Renal pelvis (tissue), 12 donors: ENCODE measurements around the gene CA11. TPM values are rescaled to one million over a fixed set of nuclear protein-coding genes. Genes with fewer than 3 reads are reported as not detected.
A peak's percentile ranks its signal among the peaks of the same experiment; 100 is the strongest.
"Not testable (repeated sequence)": the region's sequence is repeated elsewhere in the genome, so short reads cannot be mapped to it uniquely, and the experiment has no call there.

ENCODE experiments used
- DNase-seq: peaks from one replicate; pipeline ENCODE4 v3.0.0-alpha.2; 2013
- long read RNA-seq, 16 experiments: transcript quantifications; one replicate each; lab custom pipeline, GENCODE V29; 2026
- polyA plus RNA-seq, 3 donors: library from polyadenylated mRNA; unstranded; fragments of 120-200 nt; gene quantifications; one replicate each; pipeline ENCODE4 v1.2.1, GENCODE V29; 2013; ENCODE audit not compliant: insufficient read length in 3 of 3

The CA11 gene
- 10 to 100 TPM; 23.2 to 29.6 (median 29.0) TPM for polyA plus RNA-seq
- long read RNA-seq, donor 1, transcript CA11-201 (9 exons, 1,844 nt): major isoform, 5 of 8 reads
- long read RNA-seq, donor 1, partial matches to known transcripts: 0 of 8 reads
- long read RNA-seq, donor 1, other reads (novel, unspliced or antisense): 0 of 8 reads
- long read RNA-seq, donor 2, transcript CA11-201 (9 exons, 1,844 nt): major isoform, 10 of 11 reads
- long read RNA-seq, donor 2, partial matches to known transcripts: 0 of 11 reads
- long read RNA-seq, donor 2, other reads (novel, unspliced or antisense): 0 of 11 reads
- long read RNA-seq, donor 3, transcript CA11-201 (9 exons, 1,844 nt): major isoform, 5 of 9 reads
- long read RNA-seq, donor 3, partial matches to known transcripts: 0 of 9 reads
- long read RNA-seq, donor 3, other reads (novel, unspliced or antisense): 0 of 9 reads
- long read RNA-seq, donor 4, transcript CA11-201 (9 exons, 1,844 nt): major isoform, 8 of 14 reads
- long read RNA-seq, donor 4, partial matches to known transcripts: 0 of 14 reads
- long read RNA-seq, donor 4, other reads (novel, unspliced or antisense): 0 of 14 reads
- long read RNA-seq, donor 5, partial matches to known transcripts: 0 of 6 reads
- long read RNA-seq, donor 5, other reads (novel, unspliced or antisense): 0 of 6 reads
- long read RNA-seq, donor 6, transcript CA11-201 (9 exons, 1,844 nt): major isoform, 8 of 11 reads
- long read RNA-seq, donor 6, partial matches to known transcripts: 0 of 11 reads
- long read RNA-seq, donor 6, other reads (novel, unspliced or antisense): 0 of 11 reads
- long read RNA-seq, donor 7, transcript CA11-201 (9 exons, 1,844 nt): major isoform, 5 of 7 reads
- long read RNA-seq, donor 7, partial matches to known transcripts: 0 of 7 reads
- long read RNA-seq, donor 7, other reads (novel, unspliced or antisense): 0 of 7 reads
- long read RNA-seq, donor 8, transcript CA11-201 (9 exons, 1,844 nt): major isoform, 9 of 11 reads
- long read RNA-seq, donor 8, partial matches to known transcripts: 0 of 11 reads
- long read RNA-seq, donor 8, other reads (novel, unspliced or antisense): 0 of 11 reads
- long read RNA-seq, donor 9, partial matches to known transcripts: 0 of 7 reads
- long read RNA-seq, donor 9, other reads (novel, unspliced or antisense): 0 of 7 reads
- long read RNA-seq, donor 10, transcript CA11-201 (9 exons, 1,844 nt): major isoform, 5 of 5 reads
- long read RNA-seq, donor 10, partial matches to known transcripts: 0 of 5 reads
- long read RNA-seq, donor 10, other reads (novel, unspliced or antisense): 0 of 5 reads
- long read RNA-seq, donor 11, transcript CA11-202 (2 exons, 275 nt): major isoform, 5 of 7 reads
- long read RNA-seq, donor 11, partial matches to known transcripts: 0 of 7 reads
- long read RNA-seq, donor 11, other reads (novel, unspliced or antisense): 0 of 7 reads
- long read RNA-seq, donor 12, transcript CA11-201 (9 exons, 1,844 nt): major isoform, 7 of 11 reads
- long read RNA-seq, donor 12, partial matches to known transcripts: 0 of 11 reads
- long read RNA-seq, donor 12, other reads (novel, unspliced or antisense): 0 of 11 reads
- long read RNA-seq, donor 13, partial matches to known transcripts: 0 of 6 reads
- long read RNA-seq, donor 13, other reads (novel, unspliced or antisense): 0 of 6 reads
- long read RNA-seq, donor 14: 0 reads
- long read RNA-seq, donor 15, transcript CA11-201 (9 exons, 1,844 nt): major isoform, 7 of 8 reads
- long read RNA-seq, donor 15, partial matches to known transcripts: 0 of 8 reads
- long read RNA-seq, donor 15, other reads (novel, unspliced or antisense): 0 of 8 reads
- long read RNA-seq, donor 16, transcript CA11-201 (9 exons, 1,844 nt): major isoform, 5 of 9 reads
- long read RNA-seq, donor 16, partial matches to known transcripts: 0 of 9 reads
- long read RNA-seq, donor 16, other reads (novel, unspliced or antisense): 0 of 9 reads

DNA sequence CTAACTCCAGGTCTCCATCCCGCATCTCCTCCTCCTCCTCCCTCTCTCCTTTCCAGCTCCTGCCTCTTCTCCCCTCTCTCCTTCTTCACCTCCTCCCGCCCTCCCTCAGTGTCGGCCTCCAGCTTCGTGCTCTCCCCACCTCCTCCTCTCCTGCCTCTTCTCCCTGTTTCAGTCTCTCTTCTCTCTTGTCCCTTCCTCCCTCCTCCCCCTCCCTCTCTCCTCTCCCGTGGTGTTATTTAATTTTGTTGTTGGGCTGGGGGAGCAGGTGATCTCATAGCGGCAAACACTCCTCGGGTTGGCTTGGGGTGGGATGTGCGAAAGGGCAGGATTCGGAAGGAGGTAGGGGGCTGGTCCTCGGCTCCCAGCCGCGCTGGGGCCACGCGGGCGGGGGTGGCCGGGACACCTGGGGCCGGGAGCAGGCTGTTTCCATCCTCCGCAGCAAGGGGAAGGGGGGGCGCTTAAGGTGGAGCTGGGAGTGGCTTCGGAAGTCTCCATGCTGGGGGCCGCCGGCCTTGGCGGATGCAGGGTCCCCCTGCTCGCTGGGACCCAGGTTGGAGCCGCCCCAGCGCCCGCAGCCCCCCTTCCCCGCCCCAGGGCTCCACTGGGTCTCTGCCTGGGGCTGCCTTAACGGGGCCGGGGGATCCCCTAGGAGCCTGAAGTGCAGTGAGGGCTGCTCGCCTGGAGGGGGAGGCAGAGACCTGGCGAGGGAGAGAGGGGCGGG, at the start of gene CA11:
TSS of gene CA11 (minus strand) at position 187 of the 721 bp plus-strand sequence. CDS start 555 bp downstream, outside the sequence.
- DNase-seq: peak; percentile 92

DNA sequence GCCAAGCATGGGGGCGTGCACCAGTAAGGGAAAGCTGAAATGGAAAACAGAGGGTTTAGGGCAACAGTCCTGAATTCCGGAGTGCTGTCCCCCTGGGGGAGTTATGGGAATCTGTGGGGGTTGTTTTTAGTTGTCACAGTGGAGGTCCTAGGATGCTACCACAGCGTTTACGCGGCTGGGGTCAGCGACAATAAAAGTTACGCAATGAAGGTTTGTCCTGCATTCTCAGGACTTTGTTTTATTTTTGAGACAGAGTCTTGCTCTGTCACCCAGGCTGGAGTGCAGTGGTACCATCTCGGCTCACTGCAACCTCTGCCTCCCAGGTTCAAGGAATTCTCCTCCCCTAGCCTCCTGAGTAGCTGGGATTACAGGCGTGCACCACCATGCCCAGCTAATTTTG, 47.6 kb upstream of the CA11 start:
- DNase-seq: not testable (repeated sequence)

DNA sequence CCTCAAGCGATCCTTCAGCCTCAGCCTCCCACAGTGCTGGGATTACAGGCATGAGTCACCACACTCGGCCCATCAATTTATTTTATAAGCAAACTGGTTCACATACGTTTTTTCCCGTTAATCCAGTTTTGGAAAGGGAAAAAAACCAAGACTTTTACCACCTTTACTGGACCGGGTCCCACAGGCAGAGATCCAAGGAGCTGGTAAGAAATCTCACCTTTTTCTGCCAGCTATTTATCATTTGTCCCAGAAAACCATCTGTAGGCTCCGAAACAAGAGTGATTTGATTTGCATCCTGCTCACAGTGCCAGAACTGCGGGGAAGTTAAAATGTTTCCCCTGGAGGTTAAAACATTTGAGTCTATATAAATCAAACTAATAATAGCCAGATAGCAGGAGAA, 43.5 kb upstream of the CA11 start:
- DNase-seq: no peak

DNA sequence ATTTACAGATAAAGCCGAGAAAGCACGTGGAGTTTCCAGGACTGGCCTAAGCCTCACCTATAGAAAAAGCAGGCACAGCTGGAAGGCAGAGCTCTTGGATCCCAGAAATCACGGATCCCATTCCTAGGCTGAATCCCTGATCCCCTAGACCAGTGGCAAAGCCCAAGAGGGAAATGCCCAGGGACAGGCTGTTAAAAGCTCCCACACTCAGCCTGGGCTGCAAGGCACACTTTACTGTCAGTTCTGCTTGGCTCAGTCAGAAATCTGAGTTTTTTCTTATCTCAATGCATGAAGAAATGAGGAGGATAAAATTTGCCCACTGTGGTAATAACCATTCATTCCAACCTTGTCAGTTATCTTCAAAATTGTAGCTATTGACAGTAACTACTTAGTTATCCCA, 41.8 kb upstream of the CA11 start:
- DNase-seq: no peak

DNA sequence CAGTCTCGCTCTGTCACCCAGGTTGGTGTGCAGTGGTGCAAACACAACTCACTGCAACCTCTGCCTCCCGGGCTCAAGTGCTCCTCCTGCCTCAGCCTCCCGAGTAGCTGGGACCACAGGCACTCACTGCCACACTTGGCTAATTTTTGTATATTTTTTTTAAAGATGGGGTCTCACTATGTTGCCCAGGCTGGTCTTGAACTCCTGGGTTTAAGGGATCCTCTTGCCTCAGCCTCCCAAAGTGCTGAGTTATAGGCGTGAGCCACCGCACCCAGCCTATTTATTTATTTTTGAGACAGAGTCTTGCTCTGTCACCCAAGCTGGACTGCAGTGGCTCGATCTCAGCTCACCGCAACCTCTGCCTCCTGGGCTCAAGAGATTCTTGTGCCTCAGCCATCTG, 40.6 kb upstream of the CA11 start:
- not testable (repeated sequence) for DNase-seq

DNA sequence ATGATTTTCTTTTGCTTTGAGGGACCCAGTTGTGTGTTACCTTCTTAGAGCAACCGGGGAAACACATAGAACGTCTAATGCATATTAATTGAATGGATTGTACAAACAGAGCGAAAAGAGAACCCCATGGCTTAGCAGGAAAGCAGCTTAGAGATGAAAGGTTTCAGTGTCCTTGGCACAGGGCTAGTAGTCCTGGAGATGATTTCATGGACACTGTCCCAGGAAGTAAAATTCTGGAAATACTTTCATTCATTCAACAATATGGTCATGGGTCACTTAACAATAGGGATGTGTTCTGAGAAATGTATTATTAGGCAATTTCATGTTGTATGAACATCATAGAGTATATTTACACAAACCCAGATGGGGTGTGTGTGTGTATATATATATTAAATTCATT, 40.1 kb upstream of the CA11 start:
- no peak for DNase-seq

DNA sequence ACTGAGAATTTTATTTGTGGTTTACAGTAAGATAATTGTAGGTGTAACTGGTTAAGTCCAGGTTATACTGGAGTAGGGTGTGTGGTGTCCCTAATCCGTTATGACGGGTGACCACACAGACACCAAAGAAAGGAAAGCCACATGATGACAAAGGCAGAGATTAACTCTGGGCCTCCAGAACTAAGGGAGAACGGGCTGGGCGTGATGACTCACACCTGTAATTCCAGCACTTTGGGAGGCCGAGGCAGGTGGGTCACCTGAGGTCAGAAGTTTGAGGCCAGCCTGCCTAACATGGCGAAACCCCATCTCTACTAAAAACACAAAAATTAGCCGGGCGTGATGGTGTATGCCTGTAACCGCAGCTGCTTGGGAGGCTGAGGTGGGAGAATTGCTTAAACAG, 39.6 kb upstream of the CA11 start:
- DNase-seq: no peak

DNA sequence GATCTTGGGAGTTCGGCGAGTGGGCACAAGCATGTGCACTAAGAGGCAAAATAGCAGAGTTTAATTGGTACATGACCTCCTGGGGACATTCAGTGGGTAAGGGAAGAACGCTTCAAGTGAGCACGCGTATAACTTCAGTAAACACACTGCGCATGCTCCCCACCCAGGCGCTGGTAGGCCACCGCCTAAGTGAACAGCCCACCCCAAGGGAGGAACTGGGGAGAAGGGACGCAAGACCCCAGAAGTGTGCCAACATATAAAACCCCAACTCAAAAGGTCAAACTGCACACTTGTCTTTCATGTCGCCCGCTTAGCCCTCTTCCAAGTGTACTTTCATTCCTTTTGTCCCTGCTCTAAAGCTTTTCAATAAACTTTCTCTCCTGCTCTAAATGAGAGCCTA, 37.4 kb upstream of the CA11 start:
- peak; percentile 54 for DNase-seq

DNA sequence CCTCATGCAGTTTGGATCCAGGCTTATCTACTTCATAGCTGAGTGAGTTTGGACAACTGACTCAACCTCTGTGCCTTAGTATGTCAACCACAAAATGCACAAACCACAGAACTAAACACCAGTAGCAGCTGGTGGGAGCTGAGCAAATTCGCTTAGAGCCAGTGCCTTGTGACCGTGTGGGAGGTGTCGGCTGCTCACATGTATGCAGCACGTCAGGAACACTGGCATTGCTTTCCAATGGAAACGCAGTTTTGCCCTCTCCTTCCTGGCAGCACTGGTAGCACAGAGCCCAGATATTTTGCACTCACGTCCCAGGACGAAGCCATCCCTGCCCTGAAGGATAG, 35.1 kb upstream of the CA11 start:
- no peak for DNase-seq

DNA sequence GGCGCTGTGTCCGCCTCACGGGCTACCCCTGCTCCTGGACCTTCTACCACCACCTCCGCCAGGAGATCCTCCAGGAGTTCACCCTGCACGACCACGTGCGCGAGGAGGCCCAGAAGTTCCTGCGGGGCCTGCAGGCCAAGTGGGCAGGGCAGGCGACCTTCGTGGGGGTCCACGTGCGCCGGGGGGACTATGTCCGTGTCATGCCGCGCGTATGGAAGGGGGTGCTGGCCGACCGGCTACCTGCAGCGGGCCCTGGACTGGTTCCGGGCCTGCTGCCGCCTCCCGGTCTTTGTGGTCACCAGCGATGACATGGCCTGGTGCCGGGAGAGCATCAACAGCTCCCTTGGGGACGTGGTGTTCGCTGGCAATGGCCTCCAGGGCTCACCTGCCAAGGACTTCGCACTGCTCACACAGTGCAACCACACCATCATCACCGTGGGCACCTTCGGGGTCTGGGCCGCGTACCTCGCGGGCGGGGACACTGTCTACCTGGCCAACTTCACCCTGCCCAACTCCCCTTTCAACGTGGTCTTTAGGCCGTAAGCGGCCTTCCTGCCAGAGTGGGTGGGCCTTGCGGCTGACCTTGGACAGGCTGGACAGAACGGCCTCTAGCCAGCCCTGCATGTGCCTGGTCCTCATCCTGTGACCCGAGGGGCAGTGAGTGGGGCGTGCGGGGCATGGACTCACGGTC, 34.6 kb upstream of the CA11 start:
- DNase-seq: no peak

DNA sequence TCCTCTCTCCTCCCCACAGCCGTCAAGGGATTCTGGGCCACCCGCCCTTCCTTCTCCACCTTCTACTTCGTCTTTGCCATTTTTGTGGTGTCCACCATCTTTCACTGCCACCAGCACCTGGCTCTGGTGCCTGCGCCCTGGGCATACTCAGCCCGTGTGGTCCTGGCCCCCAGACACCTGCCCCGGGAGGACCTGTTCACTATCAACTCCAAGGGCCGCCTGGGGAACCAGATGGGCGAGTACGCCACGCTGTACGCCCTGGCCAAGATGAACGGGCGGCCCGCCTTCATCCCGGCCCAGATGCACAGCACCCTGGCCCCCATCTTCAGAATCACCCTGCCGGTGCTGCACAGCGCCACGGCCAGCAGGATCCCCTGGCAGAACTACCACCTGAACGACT, 34.0 kb upstream of the CA11 start:
- DNase-seq: not testable (repeated sequence)

DNA sequence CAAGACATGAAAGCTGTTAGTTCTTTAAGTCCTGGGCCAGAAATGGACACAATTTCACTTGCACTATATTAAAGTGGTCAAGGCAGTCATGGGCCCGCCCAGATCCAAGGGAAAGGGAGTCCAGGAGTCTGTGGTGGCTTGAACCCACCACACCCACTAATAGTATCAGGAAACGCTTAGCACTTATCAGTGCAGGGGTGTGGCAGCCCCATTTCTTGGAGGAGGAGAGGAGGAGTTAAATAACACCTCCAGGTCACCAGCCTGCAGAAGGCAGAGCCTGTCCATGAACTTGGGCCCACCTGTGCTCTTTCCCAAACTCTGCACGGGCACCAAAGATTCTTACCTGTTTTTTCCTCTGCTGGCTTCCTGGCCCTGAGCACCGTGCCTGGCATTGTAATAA, 32.2 kb upstream of the CA11 start:
- no peak for DNase-seq

DNA sequence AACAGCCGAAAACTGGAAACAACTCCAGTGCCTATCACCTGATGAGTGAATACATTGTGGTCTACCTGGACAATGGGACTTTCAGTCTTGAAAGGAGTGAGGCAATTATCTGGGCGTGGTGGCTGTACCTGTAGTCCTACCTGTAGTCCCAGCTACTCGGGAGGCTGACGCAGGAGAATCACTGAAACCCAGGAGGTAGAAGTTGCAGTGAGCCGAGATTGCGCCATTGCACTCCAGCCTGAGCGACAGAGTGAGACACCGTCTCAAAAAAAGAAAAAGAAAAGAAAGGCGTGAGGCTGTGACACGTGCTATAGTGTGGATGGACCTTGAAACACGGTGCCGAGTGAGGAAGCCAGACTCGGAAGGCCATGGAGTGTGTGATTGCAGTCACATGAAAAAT, 30.9 kb upstream of the CA11 start:
- no peak for DNase-seq

DNA sequence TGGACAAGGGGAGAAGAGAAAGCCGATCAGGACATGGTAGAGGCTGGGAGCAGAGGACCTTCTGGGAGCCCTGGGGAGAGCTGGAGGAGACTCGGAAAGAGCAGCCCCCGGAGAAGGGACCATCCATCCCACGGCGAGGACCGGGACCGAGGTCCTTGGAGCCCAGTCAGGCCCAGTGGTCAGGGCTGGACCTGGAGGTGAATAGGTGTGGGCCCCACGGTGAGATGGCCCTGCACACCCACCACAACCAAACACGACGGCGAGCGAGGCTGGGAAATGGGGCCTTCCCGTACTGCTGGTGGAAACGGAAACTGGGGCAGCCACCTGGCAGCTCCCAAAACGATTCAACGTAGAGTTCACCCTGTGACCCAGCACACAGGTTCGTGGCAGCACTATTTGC, 30.5 kb upstream of the CA11 start:
- DNase-seq: no peak

DNA sequence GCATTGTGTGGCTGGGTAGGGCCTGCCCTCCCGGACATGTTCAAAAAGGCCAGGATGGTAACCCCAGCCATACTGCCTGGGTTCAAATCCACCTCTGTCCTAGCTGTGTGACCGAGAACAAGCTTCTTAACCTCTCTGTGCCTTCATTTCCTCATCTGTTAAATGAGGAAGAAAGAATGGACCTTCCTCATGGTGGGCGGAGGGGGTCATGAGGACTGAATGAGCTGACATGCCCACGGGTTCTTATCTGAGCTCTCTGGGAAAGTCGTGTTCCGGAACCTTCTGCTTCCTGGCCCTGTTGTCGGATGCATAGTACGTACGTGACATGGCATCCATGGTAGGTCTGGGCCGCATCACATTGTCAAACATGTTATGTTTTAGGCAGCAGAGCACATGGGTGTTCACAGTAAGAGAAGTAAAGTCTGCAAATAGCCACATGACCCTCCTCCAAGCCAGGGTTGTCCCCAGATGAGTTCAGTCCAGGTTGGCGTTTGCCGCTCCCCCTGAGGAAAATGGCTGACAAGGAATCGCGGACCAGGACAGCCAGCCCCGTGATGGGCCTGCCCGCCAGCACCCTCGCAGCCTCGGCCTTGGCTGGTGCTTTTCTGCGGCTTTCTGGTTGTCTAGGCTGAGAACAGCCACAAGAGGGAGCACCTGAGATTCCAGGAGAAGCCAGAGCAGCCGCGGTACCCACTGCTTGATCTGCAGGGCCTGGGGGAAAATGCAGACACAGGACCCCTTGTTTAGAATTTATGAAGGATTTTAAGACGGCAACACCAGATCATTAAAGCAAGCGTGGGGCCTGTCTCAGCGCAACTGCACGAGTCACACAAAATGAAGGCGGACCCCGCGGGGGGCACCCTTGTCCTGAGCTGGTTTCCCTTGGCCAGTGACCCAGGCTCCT, 29.2 kb upstream of the CA11 start:
- peak; percentile 86 for DNase-seq

DNA sequence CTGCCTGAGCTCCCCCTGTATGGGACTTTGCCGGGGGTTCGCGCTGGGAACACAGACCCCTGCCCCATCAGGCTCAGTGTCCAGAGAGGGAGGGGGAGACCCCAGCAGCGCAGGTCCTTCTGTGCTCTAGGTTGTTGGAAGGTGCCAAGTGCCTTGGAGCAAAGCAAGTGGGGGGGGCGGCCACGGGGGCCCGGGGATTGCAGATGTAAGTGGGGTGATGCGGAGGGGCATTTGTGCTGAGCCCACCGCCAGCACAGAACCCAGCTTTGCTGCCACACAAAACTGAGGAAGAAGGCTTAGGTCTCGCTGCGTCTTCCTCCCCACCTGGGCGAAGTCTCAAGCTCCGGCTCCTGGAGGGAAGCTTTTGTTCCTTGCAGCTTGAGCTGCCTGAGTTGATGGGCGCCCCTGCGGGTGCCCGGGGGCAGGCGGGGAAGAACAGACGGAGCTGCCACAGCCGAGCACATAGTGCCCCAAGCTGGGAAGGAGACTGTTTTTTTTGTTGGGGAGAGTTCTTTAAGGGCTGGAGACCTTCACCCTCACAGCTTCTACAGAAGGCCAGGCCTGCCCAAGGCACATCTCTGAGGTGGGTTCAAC, 28.3 kb upstream of the CA11 start:
- no peak for DNase-seq

DNA sequence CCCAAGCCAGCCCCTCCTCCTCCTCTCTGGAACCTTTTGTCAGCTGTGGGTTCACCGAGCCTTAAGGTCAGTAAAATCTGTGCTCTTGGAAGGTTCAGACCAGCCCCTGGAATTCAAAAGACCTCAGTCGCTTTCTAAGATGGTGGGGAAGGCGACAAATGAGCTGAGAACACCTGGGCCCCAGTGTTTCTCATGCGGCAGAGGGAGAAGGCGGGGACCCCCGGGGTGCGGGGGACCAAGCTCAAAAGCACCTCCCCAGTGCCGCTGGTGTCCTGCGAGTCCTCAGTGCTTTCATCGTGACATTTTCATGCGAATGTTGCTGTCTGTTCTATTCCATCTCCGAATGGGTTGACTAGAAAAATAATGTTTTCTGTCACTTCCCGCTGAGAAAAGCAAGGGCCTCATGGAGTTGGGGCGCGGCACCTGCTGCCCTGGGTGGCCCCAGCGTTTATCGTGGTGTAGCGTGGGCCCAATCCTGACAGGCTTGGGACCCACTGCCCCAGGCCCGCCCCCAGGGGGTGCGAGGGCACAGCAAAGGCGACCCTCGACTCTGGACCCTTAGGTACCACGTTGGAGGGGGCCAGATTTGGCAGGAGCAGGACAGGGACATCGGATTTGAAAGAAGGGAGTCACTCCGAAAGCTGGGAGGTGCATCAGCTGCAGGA, 27.6 kb upstream of the CA11 start:
- DNase-seq: no peak
